GM19397 (cell line): ENCODE measurements around the gene PRR36.

ENCODE experiments used
- ATAC-seq: cut with Tn5 transposase; IDR thresholded peaks from one replicate; pipeline ENCODE4 v1.9.1; 2021; ENCODE audit warnings: mild to moderate bottlenecking, moderate library complexity; ENCODE audit not compliant: unreplicated experiment

The PRR36 gene

GRCh38 chr19:7872306-7873204 is 1.6 kb downstream of the PRR36 start:
- no peak for ATAC-seq

GRCh38 chr19:7871437-7872305 is 2.5 kb downstream of the PRR36 start:
- no peak for ATAC-seq

- no peak for ATAC-seq
Observed at GRCh38 chr19:7870571-7871436, 3.4 kb downstream of the PRR36 start.

GRCh38 chr19:7869910-7870511 is 4.2 kb downstream of the PRR36 start:
- ATAC-seq = no peak

- peak; percentile 51 for ATAC-seq
Observed at GRCh38 chr19:7869453-7869909, 4.7 kb downstream of the PRR36 start.

- peak; percentile 70 for ATAC-seq
Observed at GRCh38 chr19:7868671-7869452, 5.3 kb downstream of the PRR36 start.

- no peak for ATAC-seq
Observed at GRCh38 chr19:7868326-7868670, 5.9 kb downstream of the PRR36 start.

GRCh38 chr19:7867092-7867844 is 6.9 kb downstream of the PRR36 start:
- no peak for ATAC-seq

GRCh38 chr19:7866399-7867091 is 7.6 kb downstream of the PRR36 start:
- ATAC-seq = no peak

GRCh38 chr19:7865262-7865911 is 8.8 kb downstream of the PRR36 start:
- ATAC-seq = no peak

GRCh38 chr19:7864690-7865074 is 9.5 kb downstream of the PRR36 start:
- no peak for ATAC-seq

GRCh38 chr19:7863971-7864689 is 10.1 kb downstream of the PRR36 start:
- no peak for ATAC-seq

- no peak for ATAC-seq
Observed at GRCh38 chr19:7863157-7863970, 10.8 kb downstream of the PRR36 start.

GRCh38 chr19:7862413-7862951 is 11.7 kb downstream of the PRR36 start:
- ATAC-seq = no peak

- no peak for ATAC-seq
Observed at GRCh38 chr19:7861619-7862412, 12.4 kb downstream of the PRR36 start.
